Mesodermal cell (in vitro differentiated cells): ENCODE results near the gene KCNA5. TPM values are rescaled to one million over a fixed set of nuclear protein-coding genes. Genes with fewer than 3 reads are reported as not detected.

Source experiments
- H3K27ac ChIP-seq: 2 replicates; pipeline ENCODE4 v1.7.0; 2013; ENCODE audit warnings: mild to moderate bottlenecking, low read depth, low read length, moderate library complexity; ENCODE audit not compliant: severe bottlenecking
- H3K36me3 ChIP-seq: 2 replicates; pipeline ENCODE4 v1.7.1; 2013; ENCODE audit warnings: mild to moderate bottlenecking, low read length, moderate library complexity; ENCODE audit not compliant: control insufficient read depth, insufficient read depth
- H3K4me1 ChIP-seq: one replicate; pipeline ENCODE4 v1.7.1; 2013; ENCODE audit warnings: mild to moderate bottlenecking, low read length; ENCODE audit not compliant: insufficient read depth, control insufficient read depth, poor library complexity, severe bottlenecking
- H3K4me3 ChIP-seq: 2 replicates; pipeline ENCODE4 v1.7.0; 2013; ENCODE audit warnings: low read length, control low read depth, mild to moderate bottlenecking; ENCODE audit not compliant: insufficient read depth, poor library complexity, severe bottlenecking; ENCODE audit errors: extremely low read depth
- H3K9me3 ChIP-seq: 2 replicates; pipeline ENCODE4 v1.7.1; 2013; ENCODE audit warnings: mild to moderate bottlenecking, low read length, moderate library complexity; ENCODE audit not compliant: control insufficient read depth
- WGBS, 2 experiments: methylation state at CpG; one replicate each; pipeline ENCODE4 v1.1.5; 2013; ENCODE audit warnings: missing lambda C conversion rate in 2 of 2; ENCODE audit not compliant: insufficient coverage in 2 of 2; 5-methylcytosine and 5-hydroxymethylcytosine counted together
- polyA plus RNA-seq, 2 experiments: library from polyadenylated mRNA; stranded (reverse); fragments of 50-300 nt; gene quantifications; one replicate each; pipeline ENCODE4 v1.2.3, GENCODE V29; 2013

KCNA5 gene
- 0.81 TPM for polyA plus RNA-seq (2013, experiment 1 of 2)
- polyA plus RNA-seq (2013, experiment 2 of 2) = 0.71 TPM

GRCh38 chr12:5043589-5044419 lies at the start of gene KCNA5:
KCNA5 (plus strand) TSS chr12:5043879; CDS start chr12:5044148, 269 bp downstream.
- 5 to 12% methylated on average over 37 to 47 of the region's 68 CpGs for WGBS, 2 experiments
- Histone ChIP-seq H3K27ac (no peak within 1 kb of the TSS), H3K4me3 (peak within 1 kb of the TSS; percentile 31), H3K9me3 (no peaks in the 10 kb centered on the region), H3K4me1 (peaks cover 11% of the 10 kb centered on the region), H3K36me3 (no peaks in the 10 kb centered on the region)

GRCh38 chr12:4994622-4995021 lies 49.1 kb upstream of the KCNA5 start:
- Histone ChIP-seq H3K4me1 (peaks cover 8% of the 10 kb centered on the region), H3K27ac (no peak overlapping the region), H3K9me3 (no peaks in the 10 kb centered on the region), H3K4me3 (no peak overlapping the region), H3K36me3 (no peaks in the 10 kb centered on the region)
- 76 to 83% methylated on average over 3 to 4 of the region's 4 CpGs for WGBS, 2 experiments

- Histone ChIP-seq H3K36me3 (no peaks in the 10 kb centered on the region), H3K9me3 (no peaks in the 10 kb centered on the region), H3K27ac (no peak overlapping the region), H3K4me3 (no peak overlapping the region), H3K4me1 (peaks cover 8% of the 10 kb centered on the region)
- 75 to 89% methylated on average over 2 to 4 of the region's 4 CpGs for WGBS, 2 experiments
Observed at GRCh38 chr12:4996714-4997113, 47.0 kb upstream of the KCNA5 start.

GRCh38 chr12:4997939-4998338 lies 45.7 kb upstream of the KCNA5 start:
- Histone ChIP-seq H3K9me3 (no peaks in the 10 kb centered on the region), H3K4me1 (peaks cover 8% of the 10 kb centered on the region), H3K4me3 (no peak overlapping the region), H3K27ac (peak overlapping the region; percentile 10), H3K36me3 (no peaks in the 10 kb centered on the region)
- WGBS, 2 experiments = 50 to 80% methylated on average over 1 to 3 of the region's 7 CpGs

GRCh38 chr12:5000204-5000603 lies 43.5 kb upstream of the KCNA5 start:
- Histone ChIP-seq H3K27ac (no peak overlapping the region), H3K9me3 (no peaks in the 10 kb centered on the region), H3K36me3 (no peaks in the 10 kb centered on the region), H3K4me1 (peaks cover 8% of the 10 kb centered on the region), H3K4me3 (no peak overlapping the region)
- 88 to 100% methylated on average over 1 to 2 of the region's 3 CpGs for WGBS, 2 experiments

- Histone ChIP-seq H3K9me3 (no peaks in the 10 kb centered on the region), H3K4me3 (no peak overlapping the region), H3K36me3 (no peaks in the 10 kb centered on the region), H3K4me1 (peaks cover 8% of the 10 kb centered on the region), H3K27ac (no peak overlapping the region)
- 63 to 65% methylated on average over 5 to 8 of the region's 8 CpGs for WGBS, 2 experiments
Observed at GRCh38 chr12:5000658-5001385, 42.9 kb upstream of the KCNA5 start.

GRCh38 chr12:5003025-5003666 lies 40.5 kb upstream of the KCNA5 start:
- peaks cover 3% of the 10 kb centered on the region for H3K4me1 ChIP-seq
- no peak overlapping the region for H3K4me3 ChIP-seq
- 27 to 37% methylated on average over 7 to 9 of the region's 9 CpGs for WGBS, 2 experiments
- H3K27ac ChIP-seq = no peak overlapping the region
- H3K9me3 ChIP-seq = no peaks in the 10 kb centered on the region
- H3K36me3 ChIP-seq = no peaks in the 10 kb centered on the region

GRCh38 chr12:5008661-5009060 lies 35.0 kb upstream of the KCNA5 start:
- H3K4me3 ChIP-seq = no peak overlapping the region
- H3K27ac ChIP-seq = no peak overlapping the region
- H3K4me1 ChIP-seq = no peaks in the 10 kb centered on the region
- H3K9me3 ChIP-seq = no peaks in the 10 kb centered on the region
- WGBS, 2 experiments = 83 to 89% methylated on average over 2 to 3 of the region's 3 CpGs
- no peaks in the 10 kb centered on the region for H3K36me3 ChIP-seq

GRCh38 chr12:5010151-5010550 lies 33.5 kb upstream of the KCNA5 start:
- Histone ChIP-seq H3K9me3 (no peaks in the 10 kb centered on the region), H3K4me3 (no peak overlapping the region), H3K4me1 (no peaks in the 10 kb centered on the region), H3K36me3 (no peaks in the 10 kb centered on the region), H3K27ac (no peak overlapping the region)
- WGBS, 2 experiments = 91 to 92% methylated on average over 6 of the region's 6 CpGs

GRCh38 chr12:5012337-5012736 lies 31.3 kb upstream of the KCNA5 start:
- 88 to 92% methylated on average over 4 to 5 of the region's 6 CpGs for WGBS, 2 experiments
- Histone ChIP-seq H3K9me3 (no peaks in the 10 kb centered on the region), H3K4me1 (no peaks in the 10 kb centered on the region), H3K4me3 (no peak overlapping the region), H3K36me3 (no peaks in the 10 kb centered on the region), H3K27ac (no peak overlapping the region)
